GM18505 (cell line): ENCODE data around the gene AP4M1.
"Not testable (repeated sequence)": the region's sequence is repeated elsewhere in the genome, so short reads cannot be mapped to it uniquely, and the experiment has no call there.

Experiments
- ATAC-seq: cut with Tn5 transposase; IDR thresholded peaks from one replicate; pipeline ENCODE4 v1.9.1; 2021; ENCODE audit not compliant: unreplicated experiment
- POLR2A ChIP-seq: IDR thresholded peaks from 4 replicates; pipeline ENCODE4 v1.6.1; 2011; ENCODE audit warnings: borderline replicate concordance; ENCODE audit not compliant: insufficient read depth, insufficient read length; ENCODE audit errors: extremely low read depth

AP4M1 gene

GRCh38 chr7:100142461-100142860, 41.0 kb downstream of the AP4M1 start:
- no peak for ATAC-seq
- TF ChIP-seq POLR2A: no peak

- not testable (repeated sequence) for ATAC-seq
Measured at GRCh38 chr7:100146350-100146749, 44.9 kb downstream of the AP4M1 start.

GRCh38 chr7:100147278-100147677, 45.8 kb downstream of the AP4M1 start:
- no peak for ATAC-seq
- no peak for TF ChIP-seq POLR2A

GRCh38 chr7:100148225-100148558, 46.7 kb downstream of the AP4M1 start:
- no peak for ATAC-seq
- TF ChIP-seq POLR2A: no peak

- peak; percentile 95 for ATAC-seq
- TF ChIP-seq POLR2A: peak; percentile 93
Measured at GRCh38 chr7:100148559-100149328, 47.3 kb downstream of the AP4M1 start, which contains the start of gene LAMTOR4. LAMTOR4 (plus strand) TSS chr7:100148918; CDS start chr7:100148973, 55 bp downstream.

- no peak for TF ChIP-seq POLR2A
- ATAC-seq: no peak
Measured at GRCh38 chr7:100152404-100152803, 51.0 kb downstream of the AP4M1 start.

GRCh38 chr7:100152937-100153666, 51.7 kb downstream of the AP4M1 start:
- ATAC-seq: no peak
- no peak for TF ChIP-seq POLR2A

- TF ChIP-seq POLR2A: no peak
- no peak for ATAC-seq
Measured at GRCh38 chr7:100153708-100154535, 52.5 kb downstream of the AP4M1 start.

GRCh38 chr7:100154651-100155491, 53.4 kb downstream of the AP4M1 start:
- ATAC-seq: no peak
- TF ChIP-seq POLR2A: peak; percentile 11

- ATAC-seq: no peak
- TF ChIP-seq POLR2A: no peak
Measured at GRCh38 chr7:100155553-100156317, 54.3 kb downstream of the AP4M1 start.

GRCh38 chr7:100156331-100157068, 55.1 kb downstream of the AP4M1 start:
- ATAC-seq: no peak
- no peak for TF ChIP-seq POLR2A

- ATAC-seq: no peak
- no peak for TF ChIP-seq POLR2A
Measured at GRCh38 chr7:100157069-100157333, 55.6 kb downstream of the AP4M1 start.
